Mucosa of stomach (tissue), 1 donor: Measurements from ENCODE around the gene M1AP.
"Not testable (repeated sequence)": the region's sequence is repeated elsewhere in the genome, so short reads cannot be mapped to it uniquely, and the experiment has no call there.

Source experiments
- H3K27me3 ChIP-seq: one replicate; pipeline ENCODE4 v1.7.0; 2013; ENCODE audit warnings: mild to moderate bottlenecking, low read length; ENCODE audit not compliant: control insufficient read depth, insufficient read depth
- H3K36me3 ChIP-seq: one replicate; pipeline ENCODE4 v1.7.0; 2013; ENCODE audit warnings: low read length; ENCODE audit not compliant: control insufficient read depth, insufficient read depth
- H3K4me1 ChIP-seq: one replicate; pipeline ENCODE4 v1.7.0; 2013; ENCODE audit warnings: mild to moderate bottlenecking, low read length; ENCODE audit not compliant: control insufficient read depth, insufficient read depth
- H3K4me3 ChIP-seq: one replicate; pipeline ENCODE4 v1.7.0; 2013; ENCODE audit warnings: low read length
- H3K9ac ChIP-seq: one replicate; pipeline ENCODE4 v1.7.0; 2013; ENCODE audit warnings: mild to moderate bottlenecking, low read length, moderate library complexity
- H3K9me3 ChIP-seq: one replicate; pipeline ENCODE4 v1.7.0; 2013; ENCODE audit warnings: mild to moderate bottlenecking, low read length, moderate library complexity; ENCODE audit not compliant: control insufficient read depth
- donor health status: Pancreatic carcinoma.

M1AP gene

GRCh38 chr2:74569686-74570085, 78.4 kb downstream of the M1AP start:
- Histone ChIP-seq H3K9ac (no peak overlapping the region), H3K36me3 (no peaks in the 10 kb centered on the region), H3K27me3 (no peaks in the 10 kb centered on the region), H3K4me1 (no peaks in the 10 kb centered on the region), H3K4me3 (no peak overlapping the region), H3K9me3 (no peaks in the 10 kb centered on the region)

GRCh38 chr2:74567881-74568280, 80.2 kb downstream of the M1AP start:
- Histone ChIP-seq H3K27me3 (no peaks in the 10 kb centered on the region), H3K9ac (no peak overlapping the region), H3K36me3 (no peaks in the 10 kb centered on the region), H3K4me3 (no peak overlapping the region), H3K9me3 (no peaks in the 10 kb centered on the region), H3K4me1 (no peaks in the 10 kb centered on the region)

GRCh38 chr2:74566754-74567085, 81.4 kb downstream of the M1AP start:
- Histone ChIP-seq H3K27me3 (no peaks in the 10 kb centered on the region), H3K4me3 (no peak overlapping the region), H3K36me3 (no peaks in the 10 kb centered on the region), H3K9me3 (no peaks in the 10 kb centered on the region), H3K4me1 (no peaks in the 10 kb centered on the region), H3K9ac (no peak overlapping the region)

GRCh38 chr2:74566076-74566753, 81.9 kb downstream of the M1AP start:
- no peak overlapping the region for H3K9ac ChIP-seq
- H3K36me3 ChIP-seq = no peaks in the 10 kb centered on the region
- no peaks in the 10 kb centered on the region for H3K4me1 ChIP-seq
- no peak overlapping the region for H3K4me3 ChIP-seq
- H3K27me3 ChIP-seq = no peaks in the 10 kb centered on the region
- no peaks in the 10 kb centered on the region for H3K9me3 ChIP-seq

GRCh38 chr2:74564222-74564621, 83.9 kb downstream of the M1AP start:
- H3K36me3 ChIP-seq = no peaks in the 10 kb centered on the region
- no peak overlapping the region for H3K4me3 ChIP-seq
- no peaks in the 10 kb centered on the region for H3K9me3 ChIP-seq
- no peaks in the 10 kb centered on the region for H3K27me3 ChIP-seq
- no peak overlapping the region for H3K9ac ChIP-seq
- H3K4me1 ChIP-seq = no peaks in the 10 kb centered on the region

- no peak overlapping the region for H3K9ac ChIP-seq
- no peaks in the 10 kb centered on the region for H3K27me3 ChIP-seq
- H3K4me1 ChIP-seq = peaks cover 16% of the 10 kb centered on the region
- no peak overlapping the region for H3K4me3 ChIP-seq
- H3K9me3 ChIP-seq = no peaks in the 10 kb centered on the region
- no peaks in the 10 kb centered on the region for H3K36me3 ChIP-seq
These were observed 85.9 kb downstream of the M1AP start for GRCh38 chr2:74562126-74562775.

DNA sequence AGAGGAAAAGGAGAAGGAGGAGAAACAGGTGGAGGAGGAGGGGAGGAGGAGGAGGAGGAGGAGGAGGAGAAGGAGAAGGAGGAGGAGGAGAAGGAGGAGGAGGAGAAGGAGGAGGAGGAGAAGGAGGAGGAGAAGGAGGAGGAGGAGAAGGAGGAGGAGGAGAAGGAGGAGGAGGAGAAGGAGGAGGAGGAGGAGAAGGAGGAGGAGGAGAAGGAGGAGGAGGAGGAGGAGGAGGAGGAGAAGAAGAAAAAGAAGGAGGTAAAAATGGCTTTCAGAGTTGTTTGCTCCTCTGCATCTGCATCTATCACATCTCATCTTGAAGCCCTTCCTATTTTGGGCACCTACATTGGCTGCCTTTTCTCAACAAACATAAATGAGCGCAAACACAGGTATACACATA, 87.1 kb downstream of the M1AP start:
- not testable (repeated sequence) for H3K36me3 ChIP-seq, H3K4me3 ChIP-seq
- peaks cover 19% of the 10 kb centered on the region for H3K4me1 ChIP-seq

DNA sequence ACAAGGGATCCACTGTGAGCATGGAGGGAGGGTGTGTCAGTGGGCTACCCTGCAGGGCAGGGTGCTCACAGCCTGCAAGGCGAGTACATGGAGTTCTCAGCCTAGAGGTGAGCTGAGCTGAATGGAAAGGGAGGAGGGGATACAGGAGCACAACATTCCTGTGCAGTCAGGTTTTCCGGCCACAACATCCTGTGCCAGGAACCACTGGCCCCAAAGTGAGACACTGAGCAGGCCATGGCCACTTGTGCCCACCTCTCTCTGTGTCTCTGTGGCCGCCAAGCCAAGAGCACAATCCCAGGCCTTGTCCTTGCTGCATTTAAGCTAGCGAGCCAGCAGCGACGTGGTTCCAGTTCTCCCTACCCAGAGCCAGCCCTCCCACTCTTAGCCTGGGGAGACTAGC, 87.5 kb downstream of the M1AP start:
- Histone ChIP-seq H3K36me3 (no peaks in the 10 kb centered on the region), H3K4me3 (no peak overlapping the region), H3K4me1 (peaks cover 22% of the 10 kb centered on the region), H3K9me3 (no peaks in the 10 kb centered on the region), H3K27me3 (no peaks in the 10 kb centered on the region), H3K9ac (no peak overlapping the region)

More for the DNA sequence above, 87.1 kb downstream of the M1AP start:
- H3K9me3 ChIP-seq, H3K9ac ChIP-seq, H3K27me3 ChIP-seq: not testable (repeated sequence)

DNA sequence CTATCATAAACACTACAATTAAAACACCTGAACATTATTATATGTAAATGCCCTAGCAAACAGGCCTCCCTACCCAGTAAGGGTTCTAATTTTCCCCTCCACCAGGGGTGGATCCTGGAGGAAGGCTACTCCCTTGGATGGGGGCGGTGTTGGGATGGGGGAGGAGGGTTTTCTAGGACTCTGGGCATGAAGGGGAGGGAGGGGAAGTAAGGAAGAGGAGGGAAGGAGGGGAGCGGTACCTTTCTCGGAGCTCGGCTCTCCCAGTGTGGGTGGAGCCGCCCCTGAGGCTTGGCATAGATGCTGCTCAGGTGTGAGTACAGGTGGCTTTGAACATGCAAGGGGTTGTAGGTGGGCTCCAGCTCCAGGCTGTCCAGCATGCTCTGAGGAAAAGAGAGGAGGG, 88.2 kb downstream of the M1AP start:
- Histone ChIP-seq H3K36me3 (no peaks in the 10 kb centered on the region), H3K27me3 (no peaks in the 10 kb centered on the region), H3K4me3 (no peak overlapping the region), H3K9ac (no peak overlapping the region), H3K4me1 (peaks cover 27% of the 10 kb centered on the region), H3K9me3 (no peaks in the 10 kb centered on the region)

- H3K27me3 ChIP-seq = no peaks in the 10 kb centered on the region
- H3K9me3 ChIP-seq = no peaks in the 10 kb centered on the region
- H3K4me3 ChIP-seq = no peak overlapping the region
- no peak overlapping the region for H3K9ac ChIP-seq
- no peaks in the 10 kb centered on the region for H3K36me3 ChIP-seq
- peaks cover 27% of the 10 kb centered on the region for H3K4me1 ChIP-seq
These were observed 89.6 kb downstream of the M1AP start for GRCh38 chr2:74558284-74559230.

- Histone ChIP-seq H3K4me1 (peaks cover 27% of the 10 kb centered on the region), H3K9ac (no peak overlapping the region), H3K27me3 (no peaks in the 10 kb centered on the region), H3K36me3 (no peaks in the 10 kb centered on the region), H3K9me3 (no peaks in the 10 kb centered on the region), H3K4me3 (no peak overlapping the region)
These were observed 91.2 kb downstream of the M1AP start for GRCh38 chr2:74556831-74557370.

GRCh38 chr2:74556159-74556558, 92.0 kb downstream of the M1AP start:
- no peaks in the 10 kb centered on the region for H3K9me3 ChIP-seq
- H3K27me3 ChIP-seq = no peaks in the 10 kb centered on the region
- H3K36me3 ChIP-seq = no peaks in the 10 kb centered on the region
- no peak overlapping the region for H3K4me3 ChIP-seq
- peaks cover 27% of the 10 kb centered on the region for H3K4me1 ChIP-seq
- H3K9ac ChIP-seq = no peak overlapping the region
